HG03103 (cell line): ENCODE results near the gene RRP7A.
"Not testable (repeated sequence)": the region's sequence is repeated elsewhere in the genome, so short reads cannot be mapped to it uniquely, and the experiment has no call there.

Experiments
- ATAC-seq: cut with Tn5 transposase; IDR thresholded peaks from one replicate; pipeline ENCODE4 v1.9.1; 2021; ENCODE audit warnings: low read depth; ENCODE audit not compliant: unreplicated experiment

Gene RRP7A

DNA sequence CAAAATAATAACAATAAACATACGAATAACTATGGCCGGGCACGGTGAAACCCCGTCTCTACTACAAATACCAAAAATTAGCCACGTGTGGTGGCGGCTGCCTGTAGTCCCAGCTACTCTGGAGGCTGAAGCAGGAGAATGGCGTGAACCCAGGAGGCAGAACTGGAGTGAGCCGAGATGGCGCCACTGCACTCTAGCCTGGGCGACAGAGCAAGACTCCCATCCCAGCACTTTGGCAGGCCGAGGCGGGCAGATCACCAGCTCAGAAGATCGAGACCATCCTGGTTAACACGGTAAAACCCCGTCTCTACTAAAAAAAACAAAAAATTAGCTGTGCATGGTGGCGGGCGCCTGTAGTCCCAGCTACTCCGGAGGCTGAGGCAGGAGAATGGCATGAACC, 17.0 kb upstream of the RRP7A start:
- ATAC-seq: not testable (repeated sequence)

DNA sequence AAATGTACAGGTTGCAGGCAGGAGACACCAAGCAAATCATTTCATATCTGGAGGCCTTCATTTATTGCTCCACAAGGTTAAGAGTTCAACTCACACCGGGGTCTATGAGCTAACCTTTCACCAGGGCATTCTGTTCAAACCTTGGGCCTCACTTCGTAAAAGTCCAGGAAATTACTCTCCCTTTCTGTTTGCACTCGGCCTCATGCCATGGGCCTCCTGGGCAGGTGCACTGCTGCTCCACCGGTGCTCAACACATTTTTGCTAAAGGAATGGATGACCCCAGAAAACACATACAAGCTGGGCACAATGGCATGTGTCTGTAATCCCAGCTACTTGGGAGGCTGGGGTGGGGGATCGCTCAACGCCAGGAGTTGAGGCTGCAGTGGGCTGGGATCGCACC, 16.6 kb upstream of the RRP7A start:
- no peak for ATAC-seq

DNA sequence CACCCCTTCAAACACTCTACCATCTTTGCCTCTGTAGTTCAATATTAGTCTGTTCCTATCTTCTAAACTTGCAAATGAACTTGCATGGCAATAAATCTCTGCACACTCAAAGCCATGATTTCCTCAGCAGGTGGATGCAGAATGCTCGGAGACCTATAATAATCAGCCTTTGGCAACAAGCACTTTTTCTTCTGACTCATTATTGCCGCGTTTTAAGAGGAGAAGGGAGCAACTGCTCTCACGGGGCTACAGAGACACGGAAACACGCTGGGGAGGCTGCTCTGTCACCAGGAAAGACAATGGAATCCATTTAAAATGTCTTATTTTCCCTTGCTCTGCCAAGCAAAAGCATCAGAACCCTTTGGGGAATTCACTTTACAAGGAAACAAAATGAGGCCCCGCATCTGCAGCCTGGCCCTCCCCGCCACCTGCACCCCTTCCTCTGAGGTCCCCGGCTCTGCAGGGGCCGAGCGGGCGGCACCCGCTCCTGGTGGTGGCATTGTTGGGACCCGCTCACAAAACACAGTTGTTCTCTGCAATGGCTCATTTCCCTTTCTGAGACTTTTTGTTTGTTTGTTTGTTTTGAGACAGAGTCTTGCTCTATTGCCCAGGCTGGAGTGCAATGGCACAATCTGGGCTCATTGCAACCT, 15.6 kb upstream of the RRP7A start:
- not testable (repeated sequence) for ATAC-seq

DNA sequence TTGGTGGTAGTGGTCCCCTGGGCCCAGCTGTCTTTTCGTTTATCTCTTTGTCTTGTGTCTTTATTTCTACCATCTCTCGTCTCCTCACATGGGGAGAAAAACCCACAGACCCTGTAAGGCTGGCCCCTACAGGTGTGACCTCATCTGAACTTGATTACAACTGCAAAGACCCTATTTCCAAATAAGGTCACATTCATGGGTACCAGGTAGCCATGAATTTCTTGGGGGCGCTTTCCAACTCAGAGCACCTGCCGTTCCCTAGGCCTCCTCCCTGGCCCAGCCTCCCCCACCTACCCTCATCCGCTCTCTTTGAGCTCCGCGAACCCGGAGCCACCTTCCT, 14.0 kb upstream of the RRP7A start:
- no peak for ATAC-seq

DNA sequence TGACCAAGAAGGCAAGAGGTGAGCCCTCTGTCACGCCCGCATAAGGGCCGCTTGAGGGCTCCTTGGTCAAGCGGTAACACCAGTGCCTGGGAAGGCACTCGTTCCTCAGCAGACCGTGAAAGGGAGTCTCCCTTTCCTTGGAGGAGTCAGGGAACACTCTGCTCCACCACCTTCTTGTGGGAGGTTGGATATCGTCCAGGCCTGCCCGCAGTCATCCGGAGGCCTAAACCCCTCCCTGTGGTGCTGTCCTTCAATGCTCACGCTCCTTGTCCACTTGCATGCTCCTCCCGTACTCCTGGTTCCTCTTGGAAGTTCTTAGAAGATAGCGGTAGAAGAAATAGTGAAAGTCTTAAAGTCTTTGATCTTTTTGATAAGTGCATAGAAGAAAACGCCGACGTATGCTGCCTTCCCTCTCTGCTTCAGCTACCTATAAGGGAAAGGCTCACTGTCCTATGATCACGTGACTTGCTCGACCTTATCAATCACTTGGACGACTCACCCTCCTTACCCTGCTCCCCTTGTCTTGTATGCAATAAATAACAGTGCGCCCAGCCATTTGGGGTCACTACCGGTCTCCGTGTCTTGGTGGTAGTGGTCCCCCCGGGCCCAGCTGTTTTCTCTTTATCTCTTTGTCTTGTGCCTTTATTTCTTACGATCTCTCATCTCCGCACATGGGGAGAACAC, 11.9 kb upstream of the RRP7A start:
- ATAC-seq: not testable (repeated sequence)

DNA sequence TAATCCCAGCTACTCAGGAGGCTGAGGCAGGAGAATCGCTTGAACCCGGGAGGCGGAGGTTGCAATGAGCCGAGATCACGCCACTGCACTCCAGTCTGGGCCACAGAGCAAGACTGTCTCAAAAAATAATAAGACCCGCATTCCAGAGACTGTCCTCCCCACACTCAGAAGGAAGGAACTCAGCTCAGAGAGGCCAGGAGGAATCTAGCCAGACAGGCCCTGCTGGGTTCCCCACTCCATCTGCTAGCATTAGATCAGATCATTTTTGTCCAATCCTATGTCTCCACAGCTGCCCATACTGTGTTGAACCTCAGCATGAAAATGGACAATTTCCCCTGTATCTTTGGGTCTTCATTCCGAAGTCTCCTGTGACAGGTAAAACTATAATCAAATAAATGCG, 9.8 kb upstream of the RRP7A start:
- not testable (repeated sequence) for ATAC-seq

DNA sequence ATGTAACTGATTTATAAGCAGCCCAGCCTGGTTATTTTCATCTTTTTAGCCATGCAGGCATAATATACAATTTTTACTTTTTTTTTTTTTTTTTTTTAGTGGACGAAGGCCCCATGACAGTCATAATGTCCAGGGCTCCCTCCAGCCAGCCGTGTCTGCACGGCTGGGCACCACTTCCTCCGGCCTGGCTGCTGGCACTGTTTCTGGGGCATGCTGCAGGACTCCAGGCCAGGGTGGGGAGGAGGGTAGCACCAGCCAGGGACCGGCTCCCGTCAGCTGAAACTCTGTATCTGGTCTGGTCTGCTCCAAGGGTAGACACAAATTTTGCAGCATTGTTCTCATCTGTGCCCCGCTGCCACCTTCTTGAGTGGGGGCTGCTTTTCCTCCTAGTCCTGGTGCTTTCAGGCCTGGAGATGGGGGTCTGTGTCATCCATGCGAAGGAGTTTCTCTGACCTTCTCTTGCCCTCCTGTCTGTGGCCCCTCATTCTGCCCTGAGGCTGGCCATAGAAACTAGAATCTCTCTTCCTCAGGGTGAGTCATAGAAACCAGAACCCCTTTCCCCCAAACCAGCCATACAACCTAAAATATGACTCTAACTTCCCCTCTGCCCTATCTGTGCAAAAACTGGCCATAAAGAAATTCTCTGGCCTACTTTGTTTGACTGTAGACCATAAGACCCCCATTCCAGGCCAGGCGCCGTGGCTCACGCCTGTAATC, 9.2 kb upstream of the RRP7A start:
- no peak for ATAC-seq

DNA sequence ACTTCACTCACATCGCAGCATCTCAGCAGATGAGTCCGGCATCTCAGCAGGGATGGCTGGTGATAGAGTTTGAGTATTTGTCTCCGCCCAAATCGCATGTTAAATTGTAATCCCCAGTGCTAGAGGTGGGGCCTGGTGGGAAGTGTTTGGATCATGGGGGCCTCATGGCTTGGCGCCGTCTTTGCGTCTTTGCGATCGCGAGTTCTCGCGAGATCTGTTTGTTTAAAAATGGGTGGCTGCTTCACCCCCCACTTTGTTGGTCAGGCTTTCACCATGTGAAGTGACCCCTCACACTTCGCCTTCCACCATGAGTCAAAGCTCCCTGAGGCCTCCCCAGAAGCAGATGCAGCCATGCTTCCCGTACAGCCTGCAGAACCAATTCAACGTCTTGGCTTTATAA, 3.0 kb upstream of the RRP7A start:
- no peak for ATAC-seq

DNA sequence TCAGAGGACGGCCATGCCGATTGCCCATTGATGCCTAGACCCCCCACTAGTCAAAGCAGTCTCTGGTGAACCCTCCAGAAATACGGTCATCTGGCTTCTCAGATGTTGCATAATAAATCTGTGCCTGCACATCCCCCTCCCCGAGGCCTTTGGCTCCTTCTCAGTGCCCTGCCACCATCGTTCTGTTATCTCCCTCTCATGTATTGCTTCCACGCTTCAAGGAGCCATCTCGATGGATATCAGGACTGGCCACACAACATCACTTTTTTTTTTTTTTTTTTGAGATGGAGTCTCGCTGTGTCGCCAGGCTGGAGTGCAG, 1.6 kb upstream of the RRP7A start:
- ATAC-seq: no peak

DNA sequence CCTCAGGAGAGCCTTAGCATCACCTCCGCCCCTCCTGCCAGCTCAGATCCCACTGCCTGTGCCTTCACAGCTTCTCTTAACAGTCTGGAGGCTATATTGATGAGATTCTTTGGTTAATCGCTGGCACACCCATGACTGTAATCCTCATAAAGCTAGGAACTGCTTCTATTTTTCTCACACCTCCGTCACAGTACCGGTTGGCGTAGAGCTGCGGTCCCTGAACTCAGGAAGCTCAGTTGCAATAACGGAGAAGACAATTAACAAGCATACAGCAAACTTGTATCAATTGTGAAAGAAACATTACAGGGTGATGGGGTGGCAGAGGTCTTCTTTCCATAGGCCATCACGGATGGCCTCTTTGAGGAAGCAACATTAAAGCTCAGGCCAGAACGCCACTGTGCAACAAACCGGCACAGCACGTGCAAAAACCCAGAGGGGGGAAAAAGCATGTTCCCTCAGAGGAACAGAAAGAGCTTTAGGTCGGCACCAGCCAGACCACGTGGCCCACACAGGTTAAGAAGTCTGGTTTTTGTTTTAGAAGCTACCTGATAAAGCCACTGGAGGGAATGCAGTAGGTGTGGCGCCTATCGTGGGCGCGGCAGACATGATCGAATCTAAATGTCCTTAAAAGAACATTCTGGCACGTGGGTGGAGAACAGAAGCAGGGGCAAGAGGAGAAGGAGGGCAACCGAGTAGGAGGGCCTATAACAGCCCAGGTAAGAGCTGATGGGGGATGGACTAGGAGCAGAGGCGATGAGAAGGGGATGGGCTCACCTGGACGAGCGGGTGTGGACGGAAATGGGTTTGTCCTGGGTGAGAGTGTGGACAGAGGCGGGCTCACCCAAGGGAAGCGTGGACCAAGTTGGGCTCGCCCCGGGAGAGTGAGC, 715 bp downstream of the RRP7A start:
- not testable (repeated sequence) for ATAC-seq

DNA sequence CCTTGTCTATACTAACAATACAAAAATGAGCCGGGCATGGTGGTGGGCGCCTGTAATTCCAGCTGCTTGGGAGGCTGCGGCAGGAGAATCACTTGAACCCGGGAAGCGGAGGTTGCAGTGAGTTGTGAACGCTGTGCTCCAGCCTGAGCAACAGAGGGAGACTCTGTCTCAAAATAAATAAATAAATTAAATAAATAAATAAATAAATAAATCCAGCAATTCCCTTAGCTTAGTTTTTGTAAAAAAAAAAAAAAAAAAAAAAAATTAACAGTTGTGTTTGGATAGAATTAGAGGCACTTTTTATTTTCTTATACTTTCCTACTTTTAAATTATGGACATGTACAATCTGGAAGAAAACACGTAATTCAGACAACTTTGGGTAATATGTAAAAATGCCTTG, 2.5 kb downstream of the RRP7A start:
- ATAC-seq: not testable (repeated sequence)

DNA sequence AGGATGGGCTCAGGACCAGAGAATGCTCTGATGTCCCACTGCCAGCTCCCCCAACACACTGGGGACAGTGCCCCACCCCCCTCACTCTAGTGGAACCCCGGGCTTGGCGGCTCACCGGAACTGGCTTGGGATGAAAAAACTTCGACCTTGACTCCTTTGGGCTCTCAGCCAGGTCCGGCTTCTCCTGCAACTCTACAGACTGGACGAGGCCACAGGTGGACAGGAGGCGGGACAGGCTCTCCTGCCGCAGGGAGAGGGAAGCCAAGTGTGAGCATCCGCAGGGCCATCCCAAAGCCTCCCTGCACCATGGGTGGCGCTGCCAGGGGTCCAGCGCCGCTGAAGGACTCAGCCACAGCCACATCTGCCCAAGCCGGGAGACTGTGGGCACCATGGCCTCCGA, 3.7 kb downstream of the RRP7A start:
- no peak for ATAC-seq

DNA sequence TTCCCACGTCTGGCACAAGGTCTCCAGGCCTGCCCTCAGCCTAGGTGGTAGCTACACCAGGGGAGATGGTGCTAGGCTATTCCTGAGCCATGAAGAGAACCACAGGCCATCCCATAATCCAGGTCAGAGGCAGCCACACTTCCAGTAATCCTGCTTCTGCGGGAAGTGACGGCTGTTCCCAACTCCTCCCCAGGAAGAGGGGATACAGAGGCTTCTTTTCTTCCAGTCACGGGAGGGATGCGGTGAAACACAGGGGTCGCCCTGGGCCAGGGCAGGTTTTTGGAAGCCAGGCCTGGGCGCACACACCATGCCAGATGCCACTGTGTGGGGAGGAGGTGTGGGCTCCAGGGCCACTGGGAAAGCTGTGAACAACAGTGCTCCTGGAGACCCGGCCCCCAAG, 4.3 kb downstream of the RRP7A start:
- ATAC-seq: not testable (repeated sequence)

DNA sequence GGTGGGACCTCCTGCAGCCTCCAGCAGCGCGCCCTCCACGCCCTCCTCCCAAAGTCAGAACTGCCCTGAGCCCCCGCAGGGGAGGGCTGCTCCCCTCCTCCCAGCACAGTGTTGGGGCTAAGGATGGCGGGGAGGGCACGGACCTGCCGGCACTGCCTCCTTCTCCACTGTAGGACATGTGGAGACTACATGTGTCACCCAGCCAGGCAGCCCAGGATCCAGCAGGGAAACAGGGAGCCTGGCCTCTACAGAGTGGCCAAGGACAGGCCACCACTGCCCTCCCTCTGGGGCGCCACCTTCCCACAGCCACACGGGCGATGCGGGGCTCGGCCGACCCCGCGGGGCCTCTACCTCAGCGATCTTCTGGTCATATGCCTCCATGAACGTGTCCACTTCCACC, 5.3 kb downstream of the RRP7A start:
- ATAC-seq: not testable (repeated sequence)

DNA sequence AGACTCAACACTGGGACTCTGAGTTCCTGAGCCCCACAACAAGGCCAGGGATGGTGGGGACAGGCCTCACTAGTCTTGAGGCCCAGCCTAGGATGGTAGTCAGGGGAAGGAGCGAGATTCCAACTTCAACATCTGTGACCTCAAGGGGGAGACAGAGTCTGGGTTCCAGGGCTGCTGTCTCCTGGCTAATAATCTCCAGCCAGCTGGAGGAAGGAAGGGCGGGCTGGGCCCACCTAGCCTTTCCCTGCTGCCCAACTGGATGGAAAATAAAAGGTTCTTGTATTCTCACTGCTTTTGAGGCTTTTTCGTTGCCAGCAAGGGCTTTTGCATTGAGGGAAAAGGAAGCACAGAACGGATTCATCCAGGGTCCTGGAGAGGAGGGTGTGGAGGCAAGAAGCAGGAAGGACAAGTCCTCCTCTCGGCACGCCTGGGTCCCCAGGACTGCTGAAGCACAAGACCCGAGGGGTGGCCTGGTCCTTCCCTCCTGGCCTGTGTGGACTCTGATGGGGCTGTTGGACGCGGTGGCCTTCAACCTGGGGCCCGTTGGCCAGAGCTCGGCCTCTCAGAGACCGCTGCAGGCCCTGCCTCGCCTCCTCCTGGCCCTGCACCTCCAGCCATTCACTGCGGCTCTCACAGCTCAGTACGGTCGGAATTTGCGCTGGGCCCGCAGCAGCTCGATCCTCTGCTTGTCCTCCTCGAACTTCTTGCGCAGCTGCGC, 7.2 kb downstream of the RRP7A start:
- not testable (repeated sequence) for ATAC-seq

DNA sequence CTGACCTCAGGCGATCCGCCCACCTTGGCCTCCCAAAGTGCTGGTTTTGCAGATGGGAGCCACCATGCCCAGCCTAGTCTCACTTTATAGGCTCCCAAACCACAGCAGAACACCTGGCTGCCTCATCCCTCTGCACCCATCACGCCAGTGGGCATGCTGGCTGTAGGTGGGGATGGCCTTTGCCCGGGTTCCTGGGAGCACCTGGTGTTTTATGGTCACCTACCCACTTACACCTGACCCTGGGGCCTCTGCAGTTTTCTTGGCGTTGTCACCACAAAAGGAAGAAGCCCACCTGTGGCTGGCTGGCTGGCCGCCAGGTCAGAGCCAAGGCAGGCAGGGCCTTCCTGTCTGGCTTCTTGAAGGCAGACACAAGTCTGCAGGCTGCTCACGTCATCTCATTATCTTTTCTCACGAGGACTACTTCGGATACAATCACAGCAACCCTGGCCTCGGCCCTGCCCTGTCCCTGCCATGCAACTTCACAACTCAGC, 8.2 kb downstream of the RRP7A start:
- ATAC-seq: no peak

DNA sequence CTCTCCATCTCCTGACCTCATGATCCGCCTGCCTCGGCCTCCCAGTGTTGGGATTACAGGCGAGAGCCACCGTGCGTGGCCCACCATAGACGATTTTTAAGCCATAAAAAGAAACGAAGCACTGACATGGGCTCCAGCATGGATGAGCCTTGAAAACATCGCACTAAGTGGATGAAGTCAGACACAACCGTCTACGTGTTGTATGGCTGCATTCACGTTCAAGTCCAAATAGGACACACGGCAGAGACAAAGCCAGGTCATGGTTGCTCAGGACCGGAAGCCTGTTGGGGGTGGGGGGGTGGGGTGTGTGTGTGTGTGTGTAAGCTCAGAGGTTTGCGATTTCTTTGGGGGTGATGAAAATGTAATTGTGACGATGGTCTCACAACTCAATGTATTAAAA, 10.0 kb downstream of the RRP7A start:
- no peak for ATAC-seq

DNA sequence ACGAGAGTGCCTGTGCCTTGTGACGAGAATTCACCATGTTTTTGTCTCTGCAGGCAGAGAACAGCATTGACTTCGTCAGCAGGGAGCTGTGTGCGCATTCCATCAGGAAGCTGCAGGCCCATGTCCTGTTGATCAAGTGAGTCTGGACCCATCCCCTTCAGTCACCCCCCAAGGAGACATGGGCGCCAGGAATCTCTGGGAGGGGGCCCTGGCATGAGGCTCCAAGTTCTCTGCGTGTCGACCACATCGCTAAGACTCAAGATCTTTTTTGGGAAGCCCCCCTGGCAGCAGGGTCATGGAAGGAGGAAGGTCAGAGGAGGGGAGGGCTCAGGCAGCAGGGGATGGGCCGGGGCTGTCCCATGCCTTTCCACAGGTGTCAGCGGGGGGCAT, 10.6 kb downstream of the RRP7A start:
- not testable (repeated sequence) for ATAC-seq

DNA sequence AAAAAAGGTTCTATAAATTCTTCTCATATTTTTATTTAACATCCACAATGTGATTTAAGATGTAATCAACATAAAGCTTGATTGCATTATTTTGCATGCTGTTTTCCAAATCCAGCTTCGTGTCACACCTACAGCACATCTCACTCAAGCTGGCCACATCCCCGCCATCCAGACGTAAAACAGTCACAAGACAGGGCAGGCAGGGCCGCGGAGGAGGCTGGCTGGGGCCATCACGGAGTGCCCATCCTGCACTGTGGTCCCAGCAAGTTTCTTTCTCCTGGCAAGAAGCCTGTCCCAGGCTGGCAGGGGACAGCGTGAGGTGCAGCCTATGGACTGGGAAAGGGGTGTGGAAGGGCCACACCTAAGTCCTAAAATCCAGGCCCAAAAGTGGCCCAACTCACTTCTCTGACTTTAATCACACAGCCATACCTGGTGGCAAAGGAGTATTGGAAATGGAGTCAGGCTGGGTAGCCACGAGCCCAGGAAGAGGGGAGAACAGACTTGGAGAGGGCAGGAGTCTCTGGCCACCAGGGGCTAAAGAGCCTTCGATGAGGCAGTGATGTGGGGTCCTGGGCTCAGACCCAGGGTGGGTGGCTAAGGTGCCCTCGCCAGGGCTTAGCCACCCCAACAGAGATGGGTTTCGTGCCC, 11.1 kb downstream of the RRP7A start:
- not testable (repeated sequence) for ATAC-seq

DNA sequence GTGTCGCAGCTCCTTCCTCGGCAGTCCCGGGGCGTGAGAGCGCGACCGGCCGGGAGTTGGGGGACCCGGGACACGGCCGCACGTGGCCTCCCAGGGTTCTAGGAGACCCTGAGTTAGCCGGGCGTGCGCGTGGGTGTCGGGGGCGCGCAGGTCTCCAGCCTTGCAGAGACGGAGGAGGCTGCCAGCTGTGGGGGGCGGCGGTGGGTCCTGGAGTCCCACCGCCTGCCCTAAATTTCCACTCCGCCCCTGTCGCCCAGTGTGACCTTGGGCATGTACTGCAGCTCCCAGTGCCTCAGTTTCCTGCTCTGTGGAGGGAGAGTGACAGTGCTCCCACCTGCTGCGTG, 18.8 kb downstream of the RRP7A start:
- no peak for ATAC-seq
